Measurements from ENCODE around the gene PDE4D. TPM values are rescaled to one million over a fixed set of nuclear protein-coding genes. Genes with fewer than 3 reads are reported as not detected.

PDE4D gene
- total RNA-seq, 1 experiment from 2014 or later, result 3.6 TPM

DNA sequence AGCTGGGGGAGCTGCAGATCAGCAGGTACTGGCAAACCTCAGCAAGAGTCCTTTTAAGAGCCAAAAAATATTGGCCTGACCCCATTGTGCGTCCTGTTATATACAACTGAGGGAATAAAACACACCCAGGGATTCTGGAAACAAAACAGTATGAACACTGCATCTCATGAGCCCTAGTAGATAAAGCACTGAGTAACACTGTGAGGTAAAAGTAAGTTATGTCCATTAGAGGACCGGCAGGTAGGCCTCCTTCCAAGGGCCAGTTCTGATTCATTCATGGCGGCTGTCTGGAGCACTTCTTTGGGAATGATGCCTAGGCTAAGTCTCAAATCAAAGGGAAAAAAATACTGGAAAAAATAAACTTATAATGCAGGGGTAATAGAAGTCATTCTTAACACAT, 64.9 kb downstream of the PDE4D start:
- no peak for ATAC-seq
- intact Hi-C loops (cut with micrococcal nuclease), result no loop called here
- no peak for DNase-seq
- CTCF ChIA-PET, result no interaction called here
- Histone ChIP-seq H3K9me2 (replicated peaks; ENCODE audit: low read length) (no peaks in the 10 kb centered on the region), H3K79me2 (ENCODE audit: low read length) (no peaks in the 10 kb centered on the region), H3K27ac (ENCODE audit: low read length) (no peak overlapping the region), H3K9me3 (ENCODE audit: low read length) (no peaks in the 10 kb centered on the region), H3K27me3 (ENCODE audit: low read length) (peaks cover 18% of the 10 kb centered on the region; the same call in 1 of the 2 replicates), H3F3A (ENCODE audit: low read length, unreplicated experiment) (no peaks in the 10 kb centered on the region), H3K9ac (ENCODE audit: low read length) (no peak overlapping the region), H3K36me3 (ENCODE audit: low read depth, low read length) (no peaks in the 10 kb centered on the region), H3K4me1 (ENCODE audit: insufficient read depth, low read length) (no peaks in the 10 kb centered on the region), H3K4me3 (ENCODE audit: low read length) (no peak overlapping the region), H3K4me2 (ENCODE audit: low read length) (no peak overlapping the region), H2AFZ (ENCODE audit: low read length) (no peak overlapping the region), H4K20me1 (ENCODE audit: low read length) (no peaks in the 10 kb centered on the region)
- POLR2A ChIA-PET (ENCODE audit: unreplicated experiment), result no interaction called here
- TF ChIP-seq CTCF (conservative IDR thresholded peaks at IDR 0.05; ENCODE audit: low read depth, low read length) (no peak), EZH2phosphoT487 (IDR thresholded peaks at IDR 0.05; ENCODE audit: borderline replicate concordance, low read length) (no peak), EZH2 (IDR thresholded peaks at IDR 0.05; ENCODE audit: low read length, unreplicated experiment) (no peak)
- BruUV-seq (replicated peaks), result no TSS peak

DNA sequence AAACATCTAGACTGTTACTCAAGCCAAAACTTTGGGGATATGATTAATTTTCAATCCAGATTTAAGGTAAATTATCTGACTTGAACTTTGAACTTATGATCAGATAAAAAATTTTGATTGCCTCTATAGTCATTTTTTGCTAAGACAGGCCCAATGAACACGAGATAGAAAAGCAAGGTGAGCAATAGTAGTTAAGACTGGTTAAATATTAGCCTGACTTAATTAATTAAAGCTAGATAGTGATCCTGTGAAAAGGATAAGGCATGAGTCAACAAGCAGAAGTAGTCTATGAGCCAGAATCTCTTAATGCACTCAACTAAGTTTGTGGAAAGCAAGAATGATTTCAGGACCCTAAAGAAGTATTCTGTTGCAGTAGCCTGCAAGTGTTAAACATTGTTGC, 66.5 kb downstream of the PDE4D start:
- Histone ChIP-seq H2AFZ (ENCODE audit: low read length) (no peak overlapping the region), H3K9me3 (ENCODE audit: low read length) (no peaks in the 10 kb centered on the region), H3K36me3 (ENCODE audit: low read depth, low read length) (no peaks in the 10 kb centered on the region), H4K20me1 (ENCODE audit: low read length) (no peaks in the 10 kb centered on the region), H3K4me1 (ENCODE audit: insufficient read depth, low read length) (no peaks in the 10 kb centered on the region), H3K27me3 (ENCODE audit: low read length) (peaks cover 17% of the 10 kb centered on the region; the same call in 1 of the 2 replicates), H3K9ac (ENCODE audit: low read length) (no peak overlapping the region), H3K27ac (ENCODE audit: low read length) (no peak overlapping the region), H3K9me2 (replicated peaks; ENCODE audit: low read length) (no peaks in the 10 kb centered on the region), H3K4me3 (ENCODE audit: low read length) (no peak overlapping the region), H3K4me2 (ENCODE audit: low read length) (no peak overlapping the region), H3K79me2 (ENCODE audit: low read length) (no peaks in the 10 kb centered on the region), H3F3A (ENCODE audit: low read length, unreplicated experiment) (no peaks in the 10 kb centered on the region)
- BruUV-seq (replicated peaks), result no TSS peak
- ChIA-PET CTCF (no interaction called here), POLR2A (ENCODE audit: unreplicated experiment) (no interaction called here)
- no peak for DNase-seq
- intact Hi-C loops (cut with micrococcal nuclease), result no loop called here
- TF ChIP-seq EZH2phosphoT487 (IDR thresholded peaks at IDR 0.05; ENCODE audit: borderline replicate concordance, low read length), result no peak
- no peak for TF ChIP-seq EZH2 (IDR thresholded peaks at IDR 0.05; ENCODE audit: low read length, unreplicated experiment)
- no peak for TF ChIP-seq CTCF (conservative IDR thresholded peaks at IDR 0.05; ENCODE audit: low read depth, low read length)
- ATAC-seq, result no peak

- no peaks in the 10 kb centered on the region for H3K9me3 ChIP-seq (ENCODE audit: low read length)
- ChIA-PET CTCF (no interaction called here), POLR2A (ENCODE audit: unreplicated experiment) (no interaction called here)
- H3K4me2 ChIP-seq (ENCODE audit: low read length), result no peak overlapping the region
- no peaks in the 10 kb centered on the region for H4K20me1 ChIP-seq (ENCODE audit: low read length)
- no peak overlapping the region for H3K27ac ChIP-seq (ENCODE audit: low read length)
- H2AFZ ChIP-seq (ENCODE audit: low read length), result no peak overlapping the region
- BruUV-seq (replicated peaks), result no TSS peak
- TF ChIP-seq EZH2 (IDR thresholded peaks at IDR 0.05; ENCODE audit: low read length, unreplicated experiment), result no peak
- TF ChIP-seq CTCF (conservative IDR thresholded peaks at IDR 0.05; ENCODE audit: low read depth, low read length), result no peak
- TF ChIP-seq EZH2phosphoT487 (IDR thresholded peaks at IDR 0.05; ENCODE audit: borderline replicate concordance, low read length), result no peak
- H3K36me3 ChIP-seq (ENCODE audit: low read depth, low read length), result no peaks in the 10 kb centered on the region
- no peak for ATAC-seq
- no peaks in the 10 kb centered on the region for H3F3A ChIP-seq (ENCODE audit: low read length, unreplicated experiment)
- H3K9ac ChIP-seq (ENCODE audit: low read length), result no peak overlapping the region
- intact Hi-C loops (cut with micrococcal nuclease), result no loop called here
- no peaks in the 10 kb centered on the region for H3K79me2 ChIP-seq (ENCODE audit: low read length)
- H3K4me1 ChIP-seq (ENCODE audit: insufficient read depth, low read length), result no peaks in the 10 kb centered on the region
- peaks cover 31% of the 10 kb centered on the region; the same call in 1 of the 2 replicates for H3K27me3 ChIP-seq (ENCODE audit: low read length)
- H3K9me2 ChIP-seq (replicated peaks; ENCODE audit: low read length), result no peaks in the 10 kb centered on the region
- no peak overlapping the region for H3K4me3 ChIP-seq (ENCODE audit: low read length)
- no peak for DNase-seq
These were observed 70.1 kb downstream of the PDE4D start for GRCh38 chr5:59823420-59823819.
